ENCODE results near the gene ANXA11. TPM values are rescaled to one million over a fixed set of nuclear protein-coding genes. Genes with fewer than 3 reads are reported as not detected.

The ANXA11 gene
- total RNA-seq, 1 donor from 2014 or later: 219 TPM

DNA sequence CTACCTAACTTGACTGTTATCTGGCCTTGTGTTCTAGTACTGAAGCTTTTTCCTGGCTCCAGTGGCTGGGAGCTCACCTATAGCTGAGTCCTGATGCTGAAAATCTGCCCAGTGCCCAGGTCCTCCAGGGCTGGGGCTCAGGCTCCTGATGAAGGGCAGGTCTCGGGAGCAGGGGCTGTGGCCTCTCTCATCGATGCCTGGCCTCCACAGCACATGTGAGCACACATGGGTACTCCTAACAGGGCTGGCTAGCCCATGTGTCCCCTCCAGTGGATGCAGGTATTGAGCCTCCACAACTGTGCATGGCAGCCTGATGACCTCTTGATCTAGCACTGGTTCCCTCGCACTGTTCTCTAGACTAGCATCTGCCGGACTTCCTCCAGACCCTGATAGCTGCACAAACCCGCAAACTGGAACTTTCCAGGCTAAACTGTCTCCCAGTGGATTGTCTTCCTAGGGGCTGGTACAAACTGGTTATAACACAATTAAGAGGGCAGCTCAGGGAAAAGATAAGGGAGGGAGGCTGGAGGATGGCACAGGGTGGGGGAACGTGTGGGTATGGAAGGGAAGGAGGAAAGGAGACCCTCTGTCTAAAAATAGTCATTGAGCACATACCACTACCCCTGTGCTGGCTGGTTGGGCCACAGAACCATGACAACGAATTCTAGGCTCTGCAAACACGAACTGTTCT lies 37.7 kb downstream of the ANXA11 start:
- DNase-seq (ENCODE audit: low read depth): no peak

GRCh38 chr10:80166581-80167470 lies 38.5 kb downstream of the ANXA11 start:
- DNase-seq (ENCODE audit: low read depth): no peak

- peak; percentile 80 for DNase-seq (ENCODE audit: low read depth)
These were observed 40.2 kb downstream of the ANXA11 start for GRCh38 chr10:80165173-80165572.

DNA sequence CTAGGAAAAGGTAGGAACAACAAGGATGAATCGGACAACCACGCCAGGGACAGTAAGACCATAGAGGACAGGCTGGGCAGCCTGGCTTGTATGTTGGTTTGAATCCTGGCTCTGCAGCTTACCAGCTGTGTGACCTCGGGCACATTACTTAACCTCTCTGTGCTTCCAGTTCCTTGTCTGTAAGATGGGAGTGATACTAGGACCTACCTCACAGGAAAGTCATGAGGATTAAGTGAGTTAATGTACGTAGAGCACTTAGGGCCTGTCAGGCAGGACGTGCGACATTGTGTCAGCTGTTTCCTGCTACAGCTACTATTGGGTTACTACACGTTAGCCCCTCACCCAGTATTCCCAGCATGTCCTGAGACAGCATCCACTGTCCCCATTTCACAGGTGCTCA lies 40.7 kb downstream of the ANXA11 start:
- no peak for DNase-seq (ENCODE audit: low read depth)

GRCh38 chr10:80163741-80164341 lies 41.5 kb downstream of the ANXA11 start:
- peak; percentile 47 for DNase-seq (ENCODE audit: low read depth)

- peak; percentile 33 for DNase-seq (ENCODE audit: low read depth)
These were observed 43.8 kb downstream of the ANXA11 start for GRCh38 chr10:80161321-80162083.

DNA sequence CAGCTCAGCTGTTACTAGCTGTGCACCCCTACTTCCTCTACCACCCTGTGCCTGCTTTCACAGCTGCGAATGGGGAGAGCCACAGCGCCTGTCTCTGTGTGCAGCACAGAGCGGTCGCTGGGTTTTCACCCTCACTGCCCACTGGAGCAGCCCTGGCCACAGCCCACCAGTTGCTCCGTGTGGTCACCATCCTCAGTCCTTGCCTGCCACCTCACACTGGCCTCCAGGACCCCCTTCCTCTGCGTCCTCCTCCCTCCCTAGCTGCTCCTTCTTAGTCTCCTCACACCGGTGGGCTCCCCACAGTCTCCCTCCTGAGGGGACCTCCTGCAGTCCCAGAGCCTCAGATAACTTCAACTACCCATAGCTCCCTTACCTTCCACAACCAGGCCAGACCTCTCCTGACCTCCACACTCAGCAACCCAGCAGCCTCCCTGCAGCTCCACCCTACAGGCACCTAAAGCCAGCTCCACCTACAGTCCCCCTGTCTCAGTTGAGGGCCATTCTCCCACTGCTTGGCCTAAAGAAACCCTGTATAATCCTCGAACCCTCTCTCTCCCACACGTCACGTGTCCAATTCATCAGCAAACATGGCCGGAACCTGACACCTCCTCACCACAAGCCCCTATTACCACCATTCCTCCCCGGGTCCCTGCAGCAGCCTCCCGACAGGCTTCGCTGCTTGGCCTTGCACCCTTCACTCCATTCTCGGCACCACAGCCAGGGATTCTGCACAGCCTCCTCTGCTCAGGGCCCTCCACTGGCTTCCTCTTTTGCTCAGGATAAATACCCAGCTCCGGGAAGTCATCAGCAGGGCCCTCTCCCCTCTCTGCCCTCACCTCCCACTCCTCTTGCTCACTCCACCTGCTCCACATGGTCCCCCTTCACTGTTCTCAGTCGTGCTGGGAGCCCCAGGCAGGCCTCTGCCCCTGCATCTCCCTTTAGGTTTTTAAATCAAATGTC lies 44.7 kb downstream of the ANXA11 start:
- DNase-seq (ENCODE audit: low read depth): peak; percentile 35

GRCh38 chr10:80159166-80159873 lies 46.0 kb downstream of the ANXA11 start:
- DNase-seq (ENCODE audit: low read depth): no peak

DNA sequence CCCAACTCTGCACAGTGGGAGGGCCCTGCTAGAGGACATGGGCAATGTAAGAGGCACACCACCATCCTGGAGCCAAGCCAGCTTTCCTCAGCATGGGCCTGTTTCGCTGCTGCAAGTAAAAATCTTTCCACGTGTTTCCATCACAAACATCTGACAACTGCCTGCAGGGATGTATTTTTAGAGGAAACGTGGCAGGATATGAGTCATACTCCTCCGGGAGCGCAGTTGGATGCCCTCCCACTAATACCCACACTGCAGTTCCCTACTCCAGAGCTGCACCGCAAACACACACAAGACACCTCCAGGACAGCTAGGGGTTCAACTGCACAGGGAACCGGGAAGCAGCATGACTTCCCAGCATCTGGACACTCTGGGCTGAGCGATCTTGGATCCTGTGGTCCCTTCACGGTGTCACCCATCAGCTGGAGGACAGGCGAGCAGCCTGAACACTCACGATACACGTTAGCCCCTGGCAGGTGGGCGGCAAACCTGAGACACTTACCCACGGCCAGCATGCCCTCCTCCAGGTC lies 46.7 kb downstream of the ANXA11 start:
- peak; percentile 99 for DNase-seq (ENCODE audit: low read depth)

GRCh38 chr10:80158126-80158525 lies 47.2 kb downstream of the ANXA11 start:
- DNase-seq (ENCODE audit: low read depth): no peak

- no peak for DNase-seq (ENCODE audit: low read depth)
These were observed 47.8 kb downstream of the ANXA11 start for GRCh38 chr10:80157561-80157960.

DNA sequence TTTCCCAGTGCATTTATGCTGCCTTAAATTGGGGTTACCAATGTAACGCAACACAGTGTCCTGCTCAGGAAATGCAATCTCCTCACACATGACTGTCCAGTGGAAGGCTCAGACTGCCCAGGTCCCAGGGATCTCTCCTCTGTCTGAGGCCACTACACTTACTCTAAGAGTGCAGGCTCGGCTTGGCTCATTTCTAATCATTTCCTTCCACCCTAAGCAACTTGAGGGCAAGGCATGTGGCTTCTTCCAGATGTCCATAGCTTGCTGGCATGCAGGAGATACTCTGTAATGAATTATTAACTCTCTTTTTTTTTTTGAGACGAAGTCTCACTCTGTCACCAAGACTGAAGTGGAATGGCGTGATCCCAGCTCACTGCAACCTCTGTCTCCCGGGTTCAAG lies 49.1 kb downstream of the ANXA11 start:
- DNase-seq (ENCODE audit: low read depth): no peak

- DNase-seq (ENCODE audit: low read depth): no peak
These were observed 49.6 kb downstream of the ANXA11 start for GRCh38 chr10:80155696-80156215.

DNA sequence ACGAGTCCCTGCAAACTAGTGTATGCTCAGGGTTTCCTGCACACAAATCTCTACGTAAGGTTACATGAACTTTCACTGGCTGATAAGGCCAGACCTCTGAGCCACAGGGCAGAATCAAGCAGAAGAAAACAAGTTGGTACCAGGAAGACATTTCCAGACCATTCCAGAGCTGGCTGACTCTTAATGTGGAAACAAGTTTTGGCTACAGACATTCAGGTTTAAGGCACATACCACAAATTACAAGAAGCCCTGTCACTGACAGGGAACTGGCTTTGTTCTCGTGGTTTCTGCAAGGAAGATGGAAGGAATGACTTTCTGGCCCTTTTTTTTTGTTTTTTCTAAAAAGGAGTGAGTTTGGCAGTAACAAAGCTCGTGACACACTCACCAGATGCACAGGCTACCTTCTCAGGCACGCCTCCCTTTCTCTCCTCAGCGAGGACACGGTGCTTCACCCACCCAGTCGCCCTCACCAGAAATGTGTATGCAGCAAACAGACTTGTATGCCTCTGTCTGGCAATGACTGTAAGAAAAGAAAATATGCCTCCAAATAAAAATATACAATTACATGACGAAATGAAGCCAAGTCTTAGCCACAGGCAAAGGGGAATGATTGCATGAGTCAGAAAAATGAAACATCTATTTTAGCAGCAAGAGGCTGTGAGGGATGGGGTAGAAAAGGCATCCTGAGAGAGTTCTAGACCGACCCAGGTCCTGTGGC lies 50.2 kb downstream of the ANXA11 start:
- peak; percentile 63 for DNase-seq (ENCODE audit: low read depth)

- no peak for DNase-seq (ENCODE audit: low read depth)
These were observed 50.7 kb downstream of the ANXA11 start for GRCh38 chr10:80154626-80154977.

GRCh38 chr10:80153460-80153859 lies 51.9 kb downstream of the ANXA11 start:
- DNase-seq (ENCODE audit: low read depth): no peak

DNA sequence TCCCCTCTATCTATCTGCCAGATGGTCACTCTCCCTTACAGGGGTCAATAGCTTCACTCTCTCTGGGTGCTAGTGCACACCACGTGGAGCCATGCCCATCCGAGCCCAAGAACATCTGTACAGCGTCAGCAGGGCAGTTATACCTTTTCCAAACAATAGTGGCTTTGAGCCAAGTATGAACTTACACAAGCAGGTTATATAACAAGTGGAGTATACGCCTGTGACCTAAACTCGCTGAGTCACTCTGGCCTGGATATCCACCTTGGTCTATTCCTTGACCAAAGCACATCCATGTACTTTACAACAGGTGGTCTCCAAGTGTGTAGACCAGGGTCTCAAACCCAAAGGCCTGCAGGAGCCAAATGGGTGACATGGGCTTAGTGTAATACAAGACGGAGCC lies 52.5 kb downstream of the ANXA11 start:
- DNase-seq (ENCODE audit: low read depth): no peak

DNA sequence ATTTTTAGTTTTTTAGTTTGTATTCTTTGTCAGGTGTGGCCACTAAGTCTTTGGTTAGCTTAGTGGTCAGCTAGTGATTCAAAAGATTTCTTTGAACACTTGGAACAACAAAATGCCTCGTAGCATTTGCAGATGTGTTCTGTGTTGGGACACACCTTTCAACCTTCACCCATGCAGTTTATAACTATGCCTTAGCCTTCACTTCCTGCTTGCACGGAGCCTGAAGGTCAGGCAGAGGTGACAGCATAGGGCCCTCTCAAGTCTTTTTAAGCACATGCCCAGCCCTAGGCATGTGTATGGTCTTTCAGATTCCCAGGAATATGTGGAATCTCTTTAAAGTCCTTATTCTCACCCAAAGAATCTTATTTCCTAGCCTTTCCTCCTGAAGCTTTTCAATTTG lies 55.2 kb downstream of the ANXA11 start:
- DNase-seq (ENCODE audit: low read depth): no peak

Data from myocyte (in vitro differentiated cells).